ENCODE measurements around the gene LPAR1.

Gene LPAR1

DNA sequence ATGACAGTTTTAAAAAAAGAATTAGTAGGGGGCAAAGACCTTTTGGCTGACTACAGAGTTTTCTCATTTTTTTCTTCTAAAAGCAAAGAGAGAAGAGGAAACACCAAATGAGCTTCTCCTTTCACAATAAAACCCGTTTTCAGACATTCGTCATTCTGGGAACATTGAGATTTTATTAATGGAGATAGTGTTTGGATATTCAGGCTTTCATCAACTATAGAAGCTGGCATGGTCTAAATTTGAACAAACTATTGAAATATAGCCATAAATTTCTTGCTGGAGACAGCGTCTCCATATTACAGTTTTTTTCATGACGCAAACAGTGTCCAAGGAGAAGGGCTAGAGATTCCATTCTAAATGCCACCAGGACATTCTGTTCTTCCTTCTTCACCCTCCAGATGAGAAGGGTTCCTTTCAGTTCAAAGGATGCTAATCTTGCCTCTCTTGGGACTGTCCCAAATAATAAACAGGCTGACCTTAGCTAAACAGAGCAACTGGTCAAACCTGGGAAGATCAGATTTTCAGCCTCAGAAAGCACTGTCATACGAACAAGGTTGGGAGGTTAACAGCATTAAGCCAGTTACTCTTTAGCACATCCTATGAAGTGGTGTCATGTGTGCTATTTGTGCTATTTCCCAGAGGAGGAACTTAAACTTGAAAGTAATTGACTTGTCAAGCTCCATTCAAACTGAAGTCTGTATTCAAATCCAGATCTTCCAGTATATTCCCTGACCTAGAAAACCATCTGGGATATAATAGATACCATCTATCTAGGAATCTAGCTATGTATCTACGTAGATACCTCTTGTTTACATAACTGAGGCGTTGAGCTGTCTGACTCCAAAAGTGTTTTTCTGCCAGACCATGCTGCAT lies 125.6 kb downstream of the LPAR1 start:
- DNase-seq, result no peak

DNA sequence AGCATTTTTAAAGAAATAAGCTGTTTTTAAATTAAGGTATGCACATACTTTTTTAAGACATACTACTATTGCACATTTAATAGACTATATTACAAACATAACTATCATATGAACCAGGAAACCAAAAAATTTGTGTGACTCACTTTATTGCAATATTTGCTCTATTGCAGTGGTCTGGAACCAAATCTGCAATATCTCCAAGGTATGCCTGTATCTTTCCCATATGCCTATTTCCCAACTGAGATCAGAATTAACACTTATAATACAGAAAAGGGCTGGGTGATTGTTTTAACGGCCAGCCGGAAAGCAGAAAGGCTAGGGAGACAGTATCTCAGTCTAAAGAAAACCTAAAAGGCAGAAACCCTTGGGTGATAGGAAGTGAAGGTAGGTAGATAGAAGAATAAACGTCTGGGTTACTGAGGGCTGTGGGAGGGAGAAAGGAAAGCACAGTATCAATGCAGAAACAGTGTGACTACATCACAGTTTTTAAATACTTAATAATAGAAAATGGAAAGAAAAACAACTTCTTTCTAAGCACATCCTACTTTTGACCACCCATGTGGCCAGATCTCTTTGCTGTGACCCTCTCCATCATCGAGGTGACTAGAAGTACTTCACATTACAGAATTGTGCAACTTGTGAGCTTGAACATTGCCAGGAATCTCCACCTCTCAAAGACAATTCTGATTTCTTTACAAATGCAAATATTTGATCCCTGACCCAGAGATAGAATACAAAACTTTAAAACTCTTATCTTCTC lies 126.4 kb downstream of the LPAR1 start:
- no peak for DNase-seq

DNA sequence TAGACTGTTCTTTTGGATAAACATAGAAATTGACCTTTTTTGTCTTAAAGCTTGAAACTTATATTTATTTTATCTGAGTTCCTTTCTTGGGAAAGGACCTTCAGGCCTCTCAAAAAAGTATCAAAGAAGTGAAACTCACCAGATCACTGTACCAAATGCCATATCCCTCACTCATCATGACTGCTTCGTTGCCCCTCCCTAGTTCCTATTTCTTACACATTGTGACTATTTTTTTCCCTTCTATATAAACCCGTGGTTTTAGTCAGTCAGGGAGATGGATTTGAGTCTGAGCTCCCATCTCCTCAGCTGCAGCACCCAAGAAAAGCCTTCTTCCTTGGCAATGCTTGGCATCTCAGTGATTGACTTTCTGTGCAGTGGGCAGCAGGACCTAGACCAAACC lies 129.4 kb downstream of the LPAR1 start:
- no peak for DNase-seq

DNA sequence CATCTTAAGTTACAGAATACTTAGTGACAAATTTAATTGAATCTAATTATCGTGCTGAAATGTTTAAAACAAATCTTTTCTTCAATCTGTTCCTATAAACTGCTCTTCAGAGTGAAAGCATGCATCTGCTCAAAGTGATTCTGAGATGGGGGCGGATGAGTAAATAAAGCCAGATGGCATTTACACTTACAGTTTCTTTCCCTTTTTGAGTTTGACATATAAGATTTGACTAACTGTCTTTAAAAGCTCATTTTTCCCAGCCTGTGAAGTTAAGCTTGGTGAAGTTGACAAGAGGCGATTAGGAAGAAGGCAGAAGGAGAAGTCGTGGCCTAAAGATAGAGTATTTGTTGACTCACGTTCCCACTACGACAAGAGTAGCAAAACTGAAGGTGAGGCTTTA lies 137.4 kb downstream of the LPAR1 start:
- no peak for DNase-seq

DNA sequence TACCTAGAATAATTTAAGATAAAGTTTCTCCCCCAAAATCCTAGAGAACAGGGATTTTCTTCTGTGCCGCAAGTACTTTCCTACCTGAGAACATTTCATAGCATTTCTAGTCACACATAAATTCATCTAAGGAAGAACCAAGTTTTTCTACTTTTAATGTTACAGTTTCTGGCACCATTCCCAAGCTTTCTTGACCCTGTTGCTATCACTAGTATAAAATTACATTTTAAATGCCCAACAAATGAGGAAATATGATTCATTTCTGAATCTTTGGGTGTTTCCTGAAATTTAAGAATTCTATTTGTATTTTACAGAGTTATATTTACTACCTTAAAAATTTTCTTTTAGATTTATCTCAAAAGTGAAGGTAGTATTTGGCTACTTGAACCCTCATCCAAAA lies 137.8 kb downstream of the LPAR1 start:
- no peak for DNase-seq

DNA sequence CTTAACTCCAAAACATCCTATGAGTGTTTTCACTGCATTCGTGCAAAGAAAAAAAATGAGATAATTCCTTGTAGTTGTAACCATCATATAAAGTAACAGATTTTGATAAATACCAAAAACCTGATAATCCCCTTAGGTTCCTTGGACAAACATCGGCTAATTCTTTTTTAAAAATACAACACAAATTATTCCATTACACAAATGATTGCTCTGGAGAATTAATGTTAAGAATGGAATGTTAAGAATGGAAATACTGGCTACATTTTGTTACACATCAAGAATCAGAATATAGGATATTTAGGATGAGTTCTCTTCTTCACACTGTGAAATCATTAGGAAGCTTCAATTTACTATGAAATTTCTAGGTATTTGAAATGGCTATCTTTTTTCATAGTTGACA lies 139.4 kb downstream of the LPAR1 start:
- no peak for DNase-seq

DNA sequence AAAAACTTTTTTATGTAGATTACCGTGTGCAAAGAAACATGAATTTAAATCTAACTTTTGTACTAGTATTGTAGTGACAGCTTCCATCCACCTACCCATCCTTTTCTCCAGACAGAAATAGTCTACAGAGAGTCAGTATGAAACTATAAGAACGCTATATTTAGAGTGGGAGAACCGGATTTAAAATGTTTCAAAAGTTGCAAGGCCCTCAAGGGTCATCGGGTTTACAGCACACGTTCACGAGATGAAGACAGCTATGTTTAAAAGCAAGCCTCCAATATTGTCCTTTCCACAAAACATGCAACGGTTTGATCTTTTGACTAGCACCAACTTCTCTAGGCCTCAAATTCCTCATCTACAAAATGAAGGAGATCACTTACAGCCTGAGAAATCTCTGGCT lies 139.9 kb downstream of the LPAR1 start:
- DNase-seq, result no peak

DNA sequence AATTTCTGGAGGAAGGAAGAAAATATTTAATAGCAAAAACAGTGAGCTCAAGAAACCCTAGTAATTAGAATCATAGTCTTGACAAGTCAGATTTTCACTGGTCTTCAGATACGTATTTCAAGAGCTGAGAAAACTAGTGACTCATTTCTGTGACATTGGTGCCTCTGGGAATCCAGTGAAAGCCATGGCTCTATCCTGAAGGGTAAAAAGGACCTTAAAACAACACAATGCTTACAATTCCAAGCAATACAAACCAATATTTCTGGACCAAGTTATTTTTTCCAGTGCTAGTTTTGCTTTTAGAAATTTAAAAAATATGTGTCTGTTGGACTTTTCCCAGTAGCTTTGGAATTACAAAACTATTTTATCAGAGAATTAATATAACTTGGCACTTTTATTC lies 140.3 kb downstream of the LPAR1 start:
- DNase-seq, result no peak

DNA sequence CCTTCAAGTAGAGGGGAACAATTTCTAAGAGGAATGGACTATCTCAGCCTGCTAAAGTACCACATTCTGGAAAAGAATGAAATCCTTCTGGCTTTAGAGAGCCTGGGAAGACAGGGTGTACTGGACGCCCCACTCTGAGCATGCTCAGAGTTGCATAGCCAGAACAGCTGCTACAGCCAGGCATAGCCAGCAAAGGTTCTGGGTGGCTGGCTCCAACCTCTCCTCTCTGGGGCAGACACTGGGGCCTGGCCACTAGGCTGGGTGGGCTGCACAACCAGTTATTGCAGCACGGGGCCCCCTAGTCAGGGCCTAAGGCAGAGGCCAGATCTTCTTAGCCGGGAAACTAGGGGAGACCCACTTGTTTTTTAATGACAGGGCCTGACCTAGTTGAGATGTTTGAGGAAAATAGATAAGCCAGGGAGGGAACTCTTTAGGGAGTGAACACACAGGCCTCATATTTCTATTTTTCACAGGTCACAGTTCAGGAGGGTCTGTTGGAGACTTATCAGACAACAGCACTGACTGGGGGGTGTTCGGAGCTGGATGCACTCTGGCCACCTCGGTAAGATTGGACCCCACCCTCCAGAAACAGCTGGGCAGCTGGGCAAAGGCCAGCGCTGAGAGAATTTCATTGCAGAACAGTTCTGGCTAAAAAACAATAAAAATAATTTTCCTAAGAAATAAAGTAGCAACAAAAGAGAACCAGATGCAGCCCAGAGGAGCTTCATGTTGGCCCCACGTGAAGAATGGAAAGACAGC lies 142.9 kb downstream of the LPAR1 start:
- no peak for DNase-seq

DNA sequence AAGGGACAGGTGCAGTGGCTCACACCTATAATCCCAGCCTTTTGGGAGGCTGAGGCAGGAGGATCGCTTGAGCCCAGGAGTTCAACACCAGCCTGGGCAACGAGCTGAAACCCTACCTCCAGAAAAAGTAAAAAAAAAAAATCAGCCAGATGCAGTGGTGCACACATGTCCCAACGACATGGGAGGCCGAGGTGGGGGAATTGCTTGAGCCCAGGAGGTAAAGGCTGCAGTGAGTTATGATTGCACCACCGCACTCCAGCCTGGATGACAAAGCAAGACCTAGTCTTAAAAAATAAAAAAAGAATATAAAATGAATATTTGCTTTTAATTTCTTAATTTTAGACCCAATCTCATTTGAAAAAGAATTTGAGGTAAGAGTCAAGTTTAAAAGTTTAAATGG lies 143.5 kb downstream of the LPAR1 start:
- no peak for DNase-seq

DNA sequence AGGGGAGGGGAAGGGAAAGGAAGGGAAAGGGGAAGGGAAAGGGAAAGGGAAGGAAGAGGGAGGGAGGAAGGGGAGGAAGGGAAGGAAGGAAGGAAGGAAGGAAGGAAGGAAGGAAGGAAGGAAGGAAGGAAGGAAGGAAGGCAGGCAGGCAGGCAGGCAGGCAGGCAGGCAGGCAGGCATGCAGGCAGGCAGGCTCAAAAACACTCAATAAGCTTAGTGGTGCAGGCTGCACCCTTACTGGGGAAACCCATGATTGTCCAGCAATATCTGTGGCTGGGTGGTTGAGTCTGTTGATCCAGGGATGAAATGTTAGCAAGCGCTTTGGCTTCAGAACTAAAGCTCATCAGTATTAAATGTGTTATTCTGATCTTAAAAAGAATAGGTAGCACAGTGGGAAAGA lies 145.6 kb downstream of the LPAR1 start:
- DNase-seq, result no peak

DNA sequence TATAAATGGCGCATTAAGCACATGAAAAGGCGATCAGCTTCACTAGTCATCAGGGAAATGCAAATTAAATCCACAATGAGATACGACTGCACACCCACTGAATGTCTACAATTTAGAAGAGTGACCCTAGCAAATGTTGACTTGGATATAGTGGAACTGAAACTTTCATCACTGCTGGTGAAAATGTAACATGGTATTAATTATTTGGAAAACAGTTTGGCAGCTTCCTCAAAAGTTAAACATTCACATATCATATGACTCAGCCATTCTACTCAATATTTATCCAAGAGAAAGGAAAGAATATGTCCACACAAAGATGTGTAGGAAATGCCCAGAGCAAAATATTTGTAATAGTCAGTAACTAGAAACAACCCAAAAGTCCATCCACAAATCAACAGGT lies 146.5 kb downstream of the LPAR1 start:
- DNase-seq, result no peak

DNA sequence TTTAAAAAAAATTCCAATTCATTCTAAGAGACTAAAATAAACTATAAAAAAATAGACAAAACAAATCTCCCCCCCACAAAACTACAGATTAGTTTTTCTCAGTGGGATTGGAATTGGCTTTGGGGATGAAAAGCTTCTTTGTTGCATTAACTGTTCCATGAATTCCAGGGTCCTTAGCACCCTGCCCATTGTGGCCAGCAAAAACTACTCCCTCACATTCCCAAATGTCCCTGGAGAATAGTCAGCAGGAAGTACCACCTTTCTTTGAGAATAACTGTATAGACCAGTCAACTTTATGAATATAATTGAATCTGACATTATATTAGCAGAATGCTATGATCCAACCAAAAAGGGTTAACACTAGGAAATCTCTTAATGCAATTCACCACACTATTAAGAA lies 147.9 kb downstream of the LPAR1 start:
- DNase-seq, result no peak

DNA sequence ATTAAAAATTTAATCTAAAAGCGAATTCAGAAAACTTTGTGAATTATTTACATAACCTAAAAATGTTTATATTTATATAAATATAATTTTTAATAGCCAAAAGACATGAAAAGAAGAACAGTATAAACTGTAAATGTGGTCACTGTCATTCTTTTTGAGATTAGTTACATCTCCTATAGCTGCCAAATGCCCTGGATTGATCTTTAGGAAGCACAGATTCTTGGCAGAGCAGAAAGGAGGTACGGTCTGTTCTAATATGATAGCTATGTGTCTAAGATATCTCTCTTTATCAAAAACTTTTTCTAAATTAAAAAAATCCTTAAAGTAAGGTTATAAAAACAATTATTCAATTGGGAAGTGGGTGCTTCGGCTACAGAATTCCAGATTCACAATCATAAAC lies 151.0 kb downstream of the LPAR1 start:
- no peak for DNase-seq

DNA sequence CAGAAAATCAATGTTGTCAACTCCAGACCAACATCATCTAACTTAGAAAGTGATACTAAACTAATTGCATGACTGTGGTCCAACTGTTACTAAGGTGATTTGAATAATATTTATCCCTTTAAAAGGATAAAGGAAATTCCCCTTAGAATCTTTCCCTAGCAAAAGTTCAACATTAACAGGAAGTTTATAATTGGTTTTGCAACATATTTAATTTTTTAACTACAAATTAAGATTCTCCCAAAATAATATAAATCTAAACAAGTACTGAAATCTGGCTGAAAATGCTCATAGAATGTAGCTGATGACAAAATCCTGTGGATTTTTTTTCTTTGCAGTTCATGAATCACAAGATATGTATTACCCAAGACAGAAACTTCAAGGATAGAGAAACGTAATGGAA lies 151.4 kb downstream of the LPAR1 start:
- DNase-seq, result no peak

DNA sequence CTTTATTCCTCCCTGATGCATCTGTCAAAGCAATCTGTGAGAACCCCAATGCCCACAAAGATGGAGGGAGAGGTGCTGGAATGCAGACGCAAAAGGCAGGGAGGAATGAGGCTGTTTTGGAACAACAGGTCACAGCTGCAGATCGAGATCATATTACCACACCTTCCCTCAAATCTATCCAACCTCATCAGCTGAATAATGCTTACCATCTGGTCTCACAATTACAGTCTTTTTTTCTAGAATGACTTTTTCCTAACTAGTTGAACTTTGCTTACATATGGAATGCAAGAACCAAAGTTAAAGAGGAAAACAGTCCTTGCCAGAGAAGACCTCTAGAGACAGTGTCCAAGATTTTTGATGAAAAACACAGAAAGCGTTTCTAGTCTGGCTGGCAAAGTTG lies 158.1 kb downstream of the LPAR1 start:
- DNase-seq, result no peak

DNA sequence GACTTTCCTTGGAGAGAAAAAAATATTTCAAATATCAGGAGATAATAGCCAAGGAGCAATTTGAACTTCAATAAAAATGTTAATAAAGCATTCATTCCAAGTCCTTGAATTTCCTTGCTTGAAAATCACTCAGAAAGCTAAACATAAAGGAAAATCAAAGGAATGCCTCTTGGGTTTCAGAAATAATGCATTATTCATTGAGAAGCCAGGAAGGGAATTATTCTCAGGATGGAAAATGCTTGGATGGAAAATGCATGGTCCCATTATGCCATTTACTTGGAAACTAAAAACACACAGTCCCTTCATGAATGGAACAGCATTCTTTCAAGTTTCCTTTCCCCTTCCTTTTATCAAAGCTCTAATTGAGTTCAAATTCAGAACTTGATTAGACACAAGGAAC lies 160.9 kb downstream of the LPAR1 start:
- DNase-seq, result no peak

DNA sequence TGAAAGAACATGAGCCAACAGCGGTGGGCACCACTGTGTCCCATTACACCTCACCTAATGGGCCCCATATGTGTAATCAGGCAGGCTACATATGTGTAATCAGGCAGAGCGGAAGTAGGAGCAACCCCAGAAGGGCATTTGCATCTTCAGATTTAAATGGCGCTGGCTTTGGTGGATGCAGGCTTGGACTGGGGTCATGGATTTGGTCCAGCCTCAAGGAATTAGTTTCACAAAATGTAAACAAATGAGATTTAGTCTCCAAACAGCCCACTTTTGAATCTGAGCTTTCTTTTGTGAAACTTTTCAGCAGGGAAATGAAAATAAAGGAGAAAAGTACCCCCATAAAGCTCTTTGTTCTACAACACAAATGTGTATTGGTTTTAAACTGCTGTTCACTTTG lies 161.3 kb downstream of the LPAR1 start:
- no peak for DNase-seq

DNA sequence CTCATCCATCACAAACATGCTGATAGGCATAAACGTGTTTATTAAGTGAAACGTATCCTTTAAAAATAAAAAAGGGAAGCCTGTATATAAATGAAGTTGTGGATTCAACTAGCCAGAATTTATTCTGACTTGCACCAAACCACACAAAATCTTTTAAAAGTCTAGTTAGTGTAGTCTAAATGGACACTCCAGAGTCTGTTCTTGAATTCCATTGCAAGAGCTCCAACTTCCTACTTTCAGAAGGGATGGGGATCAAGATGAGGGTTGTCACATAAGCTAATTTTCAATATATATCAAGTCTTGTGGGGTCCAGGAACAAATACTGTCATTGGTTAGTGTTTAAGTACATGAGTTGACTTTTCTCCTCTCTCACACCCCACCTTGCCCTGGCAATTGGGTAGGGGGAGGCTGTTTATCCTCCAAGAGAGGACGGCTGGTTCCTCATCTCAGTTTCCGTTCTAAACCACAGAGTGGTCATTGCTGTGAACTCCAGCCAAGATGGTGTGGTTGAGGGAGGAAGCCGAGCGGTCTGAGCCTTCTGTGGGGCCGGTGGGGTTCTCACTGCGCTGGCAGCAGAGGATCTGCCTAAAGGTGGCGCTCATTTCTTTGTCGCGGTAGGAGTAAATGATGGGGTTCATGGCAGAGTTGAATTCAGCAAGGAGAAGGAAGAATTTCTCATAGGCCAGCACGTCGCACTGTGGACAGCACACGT lies 163.2 kb downstream of the LPAR1 start:
- peak; percentile 13 for DNase-seq

DNA sequence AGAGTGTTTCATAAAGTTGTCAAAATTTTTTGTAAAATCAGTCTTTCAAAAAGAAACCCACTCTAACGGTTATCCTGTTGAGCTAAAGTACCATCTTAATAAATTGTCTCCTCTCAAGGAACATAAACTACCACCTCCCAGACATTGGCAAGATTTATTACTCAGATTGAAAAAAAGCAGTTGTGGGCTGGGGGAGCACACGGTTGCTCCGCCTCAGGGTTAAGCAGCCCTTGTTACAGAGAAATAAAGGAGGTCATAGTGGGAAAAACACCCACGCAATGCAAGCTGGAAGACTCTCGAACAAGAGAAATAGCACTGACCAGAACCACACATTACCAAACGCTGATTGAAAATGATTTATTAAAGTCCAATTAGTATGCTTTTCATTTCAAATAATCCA lies 165.3 kb downstream of the LPAR1 start:
- no peak for DNase-seq

DNA sequence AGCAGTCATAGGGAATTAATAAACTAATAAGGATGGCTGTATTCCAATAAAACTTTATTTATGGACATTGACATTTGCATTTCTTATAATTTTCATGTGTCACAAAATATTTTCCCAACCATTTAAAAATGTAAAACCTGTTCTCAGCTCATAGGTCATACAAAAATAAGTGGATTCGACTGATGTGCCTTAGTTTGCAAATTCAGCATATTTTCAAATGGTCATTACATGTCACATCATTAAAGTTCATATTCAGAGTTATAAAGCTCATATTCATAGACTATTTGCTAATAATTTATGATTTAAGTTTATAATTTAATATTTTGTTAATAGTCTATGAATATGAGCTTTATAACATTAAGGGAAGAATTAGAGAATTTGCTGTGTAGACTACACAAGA lies 166.5 kb downstream of the LPAR1 start:
- DNase-seq, result no peak

DNA sequence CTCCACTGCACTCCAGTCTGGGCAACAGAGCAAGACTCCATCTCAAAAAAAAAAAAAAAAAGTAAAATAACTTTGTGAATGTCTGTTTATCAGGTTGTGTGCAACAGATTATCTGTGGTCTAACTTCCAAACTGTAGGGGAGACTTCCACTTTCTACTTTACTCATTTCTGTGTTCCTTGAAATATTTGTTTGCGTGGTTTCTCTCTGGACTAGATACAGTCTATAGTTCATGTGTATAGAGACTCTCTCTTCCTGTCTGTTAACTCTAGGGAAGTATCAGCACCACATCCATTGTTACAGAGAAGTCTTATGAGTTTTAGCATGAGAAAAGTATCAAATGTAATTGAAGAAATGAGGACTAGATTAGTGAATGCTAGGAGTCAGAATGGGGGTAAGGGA lies 168.3 kb downstream of the LPAR1 start:
- no peak for DNase-seq

DNA sequence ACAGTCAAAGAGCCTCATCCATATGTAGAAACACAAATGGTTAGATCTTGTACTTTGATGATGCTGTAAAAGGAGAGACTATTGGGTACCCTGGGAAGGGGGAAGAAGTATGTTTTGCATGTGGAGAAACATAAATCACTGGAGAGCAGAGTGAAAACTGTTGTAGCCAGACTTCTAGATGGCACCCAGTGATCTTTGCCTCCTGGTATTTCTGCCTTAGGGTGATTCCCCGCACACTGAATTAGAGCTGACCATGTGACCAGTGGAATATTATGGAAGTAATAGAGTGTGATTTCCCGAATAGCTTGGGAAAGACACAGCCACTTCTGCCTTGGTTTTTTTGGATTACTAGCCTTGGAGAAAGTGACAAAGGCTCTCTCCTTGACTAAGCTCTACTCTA lies 174.3 kb downstream of the LPAR1 start:
- DNase-seq, result no peak

All from activated CD4-positive, alpha-beta T cell treated with anti-CD3 and anti-CD28 coated beads, Interleukin-2, amount 50 U/mL, for 16 hours (primary cell).